HepG2 (cell line): ENCODE measurements around the gene RAB40C. TPM values are rescaled to one million over a fixed set of nuclear protein-coding genes. Genes with fewer than 3 reads are reported as not detected.
A peak's percentile ranks its signal among the peaks of the same experiment; 100 is the strongest.

ENCODE experiments used
- AGO1 ChIP-seq: fragments of 200-400 bp; formaldehyde crosslinking; IDR thresholded peaks from 2 replicates; pipeline ENCODE4 v1.6.1; 2017; ENCODE audit warnings: mild to moderate bottlenecking, low read depth, low read length, moderate library complexity; ENCODE audit not compliant: poor library complexity, severe bottlenecking
- ARHGAP35 ChIP-seq: sonication (generic); formaldehyde crosslinking; IDR thresholded peaks from 2 replicates; pipeline ENCODE4 v1.9.0; 2022; ENCODE audit warnings: mild to moderate bottlenecking, inconsistent platforms, moderate library complexity, missing genetic modification reagents, borderline replicate concordance
- CEBPG ChIP-seq: IDR thresholded peaks from 2 replicates; pipeline ENCODE4 v1.6.1; 2016
- FIP1L1 ChIP-seq: fragments of 200-400 bp; formaldehyde crosslinking; IDR thresholded peaks from 2 replicates; pipeline ENCODE4 v1.6.1; 2018; ENCODE audit warnings: low read depth, mild to moderate bottlenecking, low read length, moderate library complexity, borderline replicate concordance; ENCODE audit not compliant: insufficient read depth
- GABPA ChIP-seq, 2 experiments: IDR thresholded peaks; 2 replicates each; pipeline ENCODE4 v1.6.1; 2011 to 2016; ENCODE audit warnings: low read depth in 2 of 2, low read length in 1 of 2, missing biosample characterization in 1 of 2, missing genetic modification characterization in 1 of 2
- HOXA7 ChIP-seq: sonication (generic); formaldehyde crosslinking; IDR thresholded peaks from 2 replicates; pipeline ENCODE4 v1.8.1; 2022; ENCODE audit warnings: mild to moderate bottlenecking, missing genetic modification reagents, moderate library complexity
- ISX ChIP-seq: sonication (generic); formaldehyde crosslinking; conservative IDR thresholded peaks from 2 replicates; pipeline ENCODE4 v1.5.0; 2020; ENCODE audit warnings: missing genetic modification reagents
- KDM5B ChIP-seq: sonication (generic); formaldehyde crosslinking; IDR thresholded peaks from 2 replicates; pipeline ENCODE4 v1.4.0; 2020; ENCODE audit warnings: missing genetic modification reagents, mild to moderate bottlenecking, borderline replicate concordance
- NR2F6 ChIP-seq, 2 experiments: IDR thresholded peaks; 2 replicates each; pipeline ENCODE4 v1.6.1; 2016; ENCODE audit warnings: antibody characterized with exemption in 1 of 2, mild to moderate bottlenecking in 1 of 2
- RFXAP ChIP-seq: sonication (generic); formaldehyde crosslinking; IDR thresholded peaks from 2 replicates; pipeline ENCODE4 v1.4.0; 2020; ENCODE audit warnings: missing genetic modification reagents, borderline replicate concordance
- SIX4 ChIP-seq: sonication (generic); formaldehyde crosslinking; IDR thresholded peaks from 2 replicates; pipeline ENCODE4 v1.4.0; 2020; ENCODE audit warnings: missing genetic modification reagents
- STAG1 ChIP-seq: sonication (generic); formaldehyde crosslinking; IDR thresholded peaks from 2 replicates; pipeline ENCODE4 v1.4.0; 2020; ENCODE audit warnings: missing genetic modification reagents
- ZNF160 ChIP-seq: sonication (generic); formaldehyde crosslinking; IDR thresholded peaks from 2 replicates; pipeline ENCODE4 v1.8.0; 2022; ENCODE audit warnings: mild to moderate bottlenecking, inconsistent platforms, missing genetic modification reagents
- ZNF776 ChIP-seq: sonication (generic); formaldehyde crosslinking; IDR thresholded peaks from 2 replicates; pipeline ENCODE4 v1.4.0; 2020; ENCODE audit warnings: mild to moderate bottlenecking, missing genetic modification reagents
- ZNF816 ChIP-seq: sonication (generic); formaldehyde crosslinking; IDR thresholded peaks from 2 replicates; pipeline ENCODE4 v1.8.0; 2022; ENCODE audit warnings: missing genetic modification reagents, mild to moderate bottlenecking, borderline replicate concordance
- ZNF850 ChIP-seq: sonication (generic); formaldehyde crosslinking; conservative IDR thresholded peaks from 2 replicates; pipeline ENCODE4 v1.9.0; 2021; ENCODE audit warnings: mild to moderate bottlenecking, missing genetic modification reagents
- polyA plus RNA-seq, 8 experiments: library from polyadenylated mRNA; depleted of rRNA in 3 of 8; stranded (reverse) in 7 of 8; unstranded in 1 of 8; fragments of >200 nt; fragmentation: Illumina TruSeq in 4 of 8; extraction: Trizol in 4 of 8; gene quantifications; 2 replicates each; pipeline versions ENCODE4 v1.2.1 to v1.2.3, GENCODE V29; 2011 to 2016; ENCODE audit warnings: low read depth in 4 of 8, missing spikeins in 1 of 8, mixed read lengths in 1 of 8; ENCODE audit not compliant: insufficient read depth in 1 of 8
- total RNA-seq, 5 experiments: library from RNA; depleted of rRNA; stranded (reverse); fragments of >200 nt; fragmentation: Illumina TruSeq; extraction: Trizol; gene quantifications; 2 replicates each; pipeline ENCODE4 v1.2.3, GENCODE V29; 2016; ENCODE audit warnings: low read depth in 1 of 5
- TF ChIP-seq, protein P1 (sequence below): sonication (generic); formaldehyde crosslinking; IDR thresholded peaks from 2 replicates; pipeline ENCODE4 v1.4.0; 2020; ENCODE audit warnings: missing genetic modification reagents
- TF ChIP-seq, protein P2 (sequence below): sonication (generic); formaldehyde crosslinking; IDR thresholded peaks from 2 replicates; pipeline ENCODE4 v1.4.0; 2020; ENCODE audit warnings: missing genetic modification reagents, borderline replicate concordance
- TF ChIP-seq, protein P3 (sequence below): sonication (generic); formaldehyde crosslinking; IDR thresholded peaks from 2 replicates; pipeline ENCODE4 v1.4.0; 2020; ENCODE audit warnings: missing genetic modification reagents
- TF ChIP-seq, protein P4 (sequence below): sonication (generic); formaldehyde crosslinking; IDR thresholded peaks from 2 replicates; pipeline ENCODE4 v1.9.0; 2021; ENCODE audit warnings: missing genetic modification reagents, mild to moderate bottlenecking, borderline replicate concordance
- TF ChIP-seq, protein P5 (sequence below): sonication (generic); formaldehyde crosslinking; IDR thresholded peaks from 2 replicates; pipeline ENCODE4 v1.5.0; 2020; ENCODE audit warnings: mild to moderate bottlenecking, low read depth, missing genetic modification reagents, borderline replicate concordance
- TF ChIP-seq, protein P6 (sequence below): sonication (generic); formaldehyde crosslinking; IDR thresholded peaks from 2 replicates; pipeline ENCODE4 v1.8.1; 2023; ENCODE audit warnings: mild to moderate bottlenecking, inconsistent platforms, moderate library complexity, missing genetic modification reagents, borderline replicate concordance

RAB40C gene
- total and polyA plus RNA-seq, 2 of the 13 experiments (the other 11 are each of a cell fraction or from before 2014, with no cell fraction given), result 7.7 to 11.5 TPM

DNA sequence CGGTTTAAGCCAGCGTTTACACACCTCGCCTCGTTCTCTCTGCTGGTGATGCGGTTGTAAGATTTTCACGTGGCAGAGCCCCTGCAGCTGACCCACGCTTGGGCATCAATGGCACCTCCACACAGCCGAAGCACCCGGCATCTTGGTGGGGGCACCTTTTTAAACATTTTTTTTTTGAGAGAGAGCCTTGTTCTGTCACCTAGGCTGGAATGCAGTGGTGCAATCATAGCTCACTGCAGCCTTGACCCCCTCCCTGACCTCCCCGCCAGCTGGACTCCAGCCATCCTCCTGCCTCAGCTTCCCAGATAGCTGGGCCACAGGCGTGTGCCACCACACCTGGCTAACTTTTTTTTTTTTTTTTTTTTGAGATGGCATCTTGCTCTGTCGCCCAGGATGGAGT is 64.2 kb downstream of the RAB40C start (continued):
- TF ChIP-seq, protein P1, sequence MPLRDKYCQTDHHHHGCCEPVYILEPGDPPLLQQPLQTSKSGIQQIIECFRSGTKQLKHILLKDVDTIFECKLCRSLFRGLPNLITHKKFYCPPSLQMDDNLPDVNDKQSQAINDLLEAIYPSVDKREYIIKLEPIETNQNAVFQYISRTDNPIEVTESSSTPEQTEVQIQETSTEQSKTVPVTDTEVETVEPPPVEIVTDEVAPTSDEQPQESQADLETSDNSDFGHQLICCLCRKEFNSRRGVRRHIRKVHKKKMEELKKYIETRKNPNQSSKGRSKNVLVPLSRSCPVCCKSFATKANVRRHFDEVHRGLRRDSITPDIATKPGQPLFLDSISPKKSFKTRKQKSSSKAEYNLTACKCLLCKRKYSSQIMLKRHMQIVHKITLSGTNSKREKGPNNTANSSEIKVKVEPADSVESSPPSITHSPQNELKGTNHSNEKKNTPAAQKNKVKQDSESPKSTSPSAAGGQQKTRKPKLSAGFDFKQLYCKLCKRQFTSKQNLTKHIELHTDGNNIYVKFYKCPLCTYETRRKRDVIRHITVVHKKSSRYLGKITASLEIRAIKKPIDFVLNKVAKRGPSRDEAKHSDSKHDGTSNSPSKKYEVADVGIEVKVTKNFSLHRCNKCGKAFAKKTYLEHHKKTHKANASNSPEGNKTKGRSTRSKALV (CRISPR knock-in tag), result 0 out of 2 replicates have a peak, but pooled peaks have one; percentile 31
- TF ChIP-seq STAG1 (CRISPR knock-in tag) (no peak), ZNF776 (no peak), ISX (CRISPR knock-in tag) (no peak), KDM5B (CRISPR knock-in tag) (no peak), ZNF160 (CRISPR knock-in tag) (no peak), FIP1L1 (no peak), ZNF850 (CRISPR knock-in tag) (no peak), AGO1 (no peak), ARHGAP35 (CRISPR knock-in tag) (no peak), RFXAP (CRISPR knock-in tag) (no peak), ZNF816 (no peak), SIX4 (CRISPR knock-in tag) (no peak), CEBPG (CRISPR knock-in tag) (peak; percentile 78), NR2F6 (IDR thresholded peaks at IDR 0.05) (peak; percentile 95), NR2F6 (CRISPR knock-in tag; IDR thresholded peaks at IDR 0.05) (peak; percentile 96), HOXA7 (CRISPR knock-in tag) (no peak), GABPA (IDR thresholded peaks at IDR 0.05; ENCODE audit: low read depth, low read length) (no peak), GABPA (CRISPR knock-in tag; IDR thresholded peaks at IDR 0.05; ENCODE audit: low read depth) (peak; percentile 44; the same call in 1 of the 2 replicates)
- TF ChIP-seq, protein P2, sequence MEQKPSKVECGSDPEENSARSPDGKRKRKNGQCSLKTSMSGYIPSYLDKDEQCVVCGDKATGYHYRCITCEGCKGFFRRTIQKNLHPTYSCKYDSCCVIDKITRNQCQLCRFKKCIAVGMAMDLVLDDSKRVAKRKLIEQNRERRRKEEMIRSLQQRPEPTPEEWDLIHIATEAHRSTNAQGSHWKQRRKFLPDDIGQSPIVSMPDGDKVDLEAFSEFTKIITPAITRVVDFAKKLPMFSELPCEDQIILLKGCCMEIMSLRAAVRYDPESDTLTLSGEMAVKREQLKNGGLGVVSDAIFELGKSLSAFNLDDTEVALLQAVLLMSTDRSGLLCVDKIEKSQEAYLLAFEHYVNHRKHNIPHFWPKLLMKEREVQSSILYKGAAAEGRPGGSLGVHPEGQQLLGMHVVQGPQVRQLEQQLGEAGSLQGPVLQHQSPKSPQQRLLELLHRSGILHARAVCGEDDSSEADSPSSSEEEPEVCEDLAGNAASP (CRISPR knock-in tag), result 0 out of 2 replicates have a peak, but pooled peaks have one; percentile 29
- TF ChIP-seq, protein P3, sequence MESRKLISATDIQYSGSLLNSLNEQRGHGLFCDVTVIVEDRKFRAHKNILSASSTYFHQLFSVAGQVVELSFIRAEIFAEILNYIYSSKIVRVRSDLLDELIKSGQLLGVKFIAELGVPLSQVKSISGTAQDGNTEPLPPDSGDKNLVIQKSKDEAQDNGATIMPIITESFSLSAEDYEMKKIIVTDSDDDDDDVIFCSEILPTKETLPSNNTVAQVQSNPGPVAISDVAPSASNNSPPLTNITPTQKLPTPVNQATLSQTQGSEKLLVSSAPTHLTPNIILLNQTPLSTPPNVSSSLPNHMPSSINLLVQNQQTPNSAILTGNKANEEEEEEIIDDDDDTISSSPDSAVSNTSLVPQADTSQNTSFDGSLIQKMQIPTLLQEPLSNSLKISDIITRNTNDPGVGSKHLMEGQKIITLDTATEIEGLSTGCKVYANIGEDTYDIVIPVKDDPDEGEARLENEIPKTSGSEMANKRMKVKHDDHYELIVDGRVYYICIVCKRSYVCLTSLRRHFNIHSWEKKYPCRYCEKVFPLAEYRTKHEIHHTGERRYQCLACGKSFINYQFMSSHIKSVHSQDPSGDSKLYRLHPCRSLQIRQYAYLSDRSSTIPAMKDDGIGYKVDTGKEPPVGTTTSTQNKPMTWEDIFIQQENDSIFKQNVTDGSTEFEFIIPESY (CRISPR knock-in tag), result peak; percentile 71
- TF ChIP-seq, protein P4, sequence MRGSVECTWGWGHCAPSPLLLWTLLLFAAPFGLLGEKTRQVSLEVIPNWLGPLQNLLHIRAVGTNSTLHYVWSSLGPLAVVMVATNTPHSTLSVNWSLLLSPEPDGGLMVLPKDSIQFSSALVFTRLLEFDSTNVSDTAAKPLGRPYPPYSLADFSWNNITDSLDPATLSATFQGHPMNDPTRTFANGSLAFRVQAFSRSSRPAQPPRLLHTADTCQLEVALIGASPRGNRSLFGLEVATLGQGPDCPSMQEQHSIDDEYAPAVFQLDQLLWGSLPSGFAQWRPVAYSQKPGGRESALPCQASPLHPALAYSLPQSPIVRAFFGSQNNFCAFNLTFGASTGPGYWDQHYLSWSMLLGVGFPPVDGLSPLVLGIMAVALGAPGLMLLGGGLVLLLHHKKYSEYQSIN (CRISPR knock-in tag), result no peak
- TF ChIP-seq, protein P5, sequence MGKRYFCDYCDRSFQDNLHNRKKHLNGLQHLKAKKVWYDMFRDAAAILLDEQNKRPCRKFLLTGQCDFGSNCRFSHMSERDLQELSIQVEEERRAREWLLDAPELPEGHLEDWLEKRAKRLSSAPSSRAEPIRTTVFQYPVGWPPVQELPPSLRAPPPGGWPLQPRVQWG (CRISPR knock-in tag), result no peak
- TF ChIP-seq, protein P6, sequence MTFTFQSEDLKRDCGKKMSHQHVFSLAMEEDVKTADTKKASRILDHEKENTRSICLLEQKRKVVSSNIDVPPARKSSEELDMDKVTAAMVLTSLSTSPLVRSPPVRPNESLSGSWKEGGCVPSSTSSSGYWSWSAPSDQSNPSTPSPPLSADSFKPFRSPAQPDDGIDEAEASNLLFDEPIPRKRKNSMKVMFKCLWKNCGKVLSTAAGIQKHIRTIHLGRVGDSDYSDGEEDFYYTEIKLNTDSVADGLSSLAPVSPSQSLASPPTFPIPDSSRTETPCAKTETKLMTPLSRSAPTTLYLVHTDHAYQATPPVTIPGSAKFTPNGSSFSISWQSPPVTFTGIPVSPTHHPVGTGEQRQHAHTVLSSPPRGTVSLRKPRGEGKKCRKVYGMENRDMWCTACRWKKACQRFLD (CRISPR knock-in tag), result no peak
